HG02884 (cell line): Measurements from ENCODE around the gene PCDHB7.
"Not testable (repeated sequence)": the region's sequence is repeated elsewhere in the genome, so short reads cannot be mapped to it uniquely, and the experiment has no call there.

Experiments
- ATAC-seq: cut with Tn5 transposase; IDR thresholded peaks from one replicate; pipeline ENCODE4 v1.9.1; 2021; ENCODE audit warnings: mild to moderate bottlenecking, moderate library complexity; ENCODE audit not compliant: unreplicated experiment

The PCDHB7 gene

GRCh38 chr5:141216035-141216434 is 43.6 kb downstream of the PCDHB7 start:
- not testable (repeated sequence) for ATAC-seq

- no peak for ATAC-seq
These were observed 50.8 kb downstream of the PCDHB7 start, which contains the start of gene PCDHB14 for GRCh38 chr5:141223112-141223783. Gene PCDHB14 (plus strand): TSS chr5:141223343. CDS start chr5:141223506, 163 bp downstream.

- ATAC-seq = not testable (repeated sequence)
These were observed 52.4 kb downstream of the PCDHB7 start for GRCh38 chr5:141224844-141225243.

GRCh38 chr5:141225421-141225820 is 53.0 kb downstream of the PCDHB7 start:
- ATAC-seq = not testable (repeated sequence)
